SK-N-SH (cell line): ENCODE results near the gene HCN1.

Experiments used
- CTCF ChIP-seq: fragments of 200-600 bp; sonication (generic); IDR thresholded peaks from 2 replicates; pipeline ENCODE4 v1.6.1; 2017; ENCODE audit warnings: antibody characterized with exemption, mild to moderate bottlenecking, moderate library complexity
- EP300 ChIP-seq, 2 experiments: IDR thresholded peaks; 2 replicates each; pipeline versions ENCODE4 v1.4.0 to v1.6.1; 2012; ENCODE audit warnings: borderline replicate concordance in 1 of 2, low read depth in 1 of 2, low read length in 1 of 2
- EZH2phosphoT487 ChIP-seq: fragments of 200-600 bp; sonication (generic); IDR thresholded peaks from 2 replicates; pipeline ENCODE4 v1.6.1; 2017; ENCODE audit warnings: low read depth, mixed run types, mild to moderate bottlenecking, antibody characterized with exemption, moderate library complexity, borderline replicate concordance
- FOXJ3 ChIP-seq: sonication (generic); formaldehyde crosslinking; IDR thresholded peaks from 2 replicates; pipeline ENCODE4 v1.5.1; 2020; ENCODE audit warnings: mild to moderate bottlenecking, missing genetic modification reagents
- MAX ChIP-seq: IDR thresholded peaks from 2 replicates; pipeline ENCODE4 v1.4.0; 2012; ENCODE audit warnings: low read depth
- MXI1 ChIP-seq: IDR thresholded peaks from 2 replicates; pipeline ENCODE4 v1.6.1; 2012; ENCODE audit warnings: mild to moderate bottlenecking, low read depth, low read length, improper control_type of control experiment
- POLR2AphosphoS5 ChIP-seq: IDR thresholded peaks from 2 replicates; pipeline ENCODE4 v1.6.1; 2012; ENCODE audit warnings: low read depth, low read length
- RAD21 ChIP-seq: IDR thresholded peaks from 2 replicates; pipeline ENCODE4 v1.6.1; 2012; ENCODE audit warnings: mild to moderate bottlenecking, low read length
- REST ChIP-seq: IDR thresholded peaks from 2 replicates; pipeline ENCODE4 v1.6.1; 2012; ENCODE audit warnings: mild to moderate bottlenecking, low read depth, low read length, moderate library complexity
- SIN3A ChIP-seq: IDR thresholded peaks from 2 replicates; pipeline ENCODE4 v1.6.1; 2012; ENCODE audit warnings: low read depth, mild to moderate bottlenecking, low read length, moderate library complexity, borderline replicate concordance
- SMC3 ChIP-seq: IDR thresholded peaks from 2 replicates; pipeline ENCODE4 v1.6.1; 2012; ENCODE audit warnings: low read depth, low read length, improper control_type of control experiment
- TAF1 ChIP-seq: IDR thresholded peaks from 2 replicates; pipeline ENCODE4 v1.6.1; 2012; ENCODE audit warnings: low read depth, mild to moderate bottlenecking, low read length, moderate library complexity, borderline replicate concordance
- USF1 ChIP-seq: IDR thresholded peaks from 2 replicates; pipeline ENCODE4 v1.4.0; 2012; ENCODE audit warnings: low read depth, borderline replicate concordance
- ZBTB33 ChIP-seq: IDR thresholded peaks from 2 replicates; pipeline ENCODE4 v1.4.0; 2012; ENCODE audit warnings: low read depth, borderline replicate concordance

- TF ChIP-seq CTCF (no peak), RAD21 (no peak), MAX (no peak), EP300 (IDR thresholded peaks at IDR 0.05; ENCODE audit: borderline replicate concordance in 1 of 2, low read depth in 1 of 2, low read length in 1 of 2) (no peak), REST (no peak), USF1 (no peak), SMC3 (no peak), POLR2AphosphoS5 (no peak), FOXJ3 (CRISPR knock-in tag) (no peak), SIN3A (no peak), EZH2phosphoT487 (no peak), ZBTB33 (no peak), TAF1 (no peak), MXI1 (no peak)
Observed at GRCh38 chr5:45335978-45336377, 360.2 kb downstream of the HCN1 start.
